MM.1S (cell line): ENCODE measurements around the gene TRPM8.

Experiments
- DNase-seq: peaks from one replicate; pipeline ENCODE4 v3.0.0-alpha.2; 2015
- H2AFZ ChIP-seq: fragments of 300-600 bp; sonication (generic); 2 replicates; pipeline ENCODE4 v1.6.0; 2016; ENCODE audit warnings: antibody characterized with exemption, low read length
- H3F3A ChIP-seq: fragments of 300-600 bp; sonication (generic); 2 replicates; pipeline ENCODE4 v1.6.1; 2016; ENCODE audit warnings: mild to moderate bottlenecking, antibody characterized with exemption, low read length, moderate library complexity, mixed read lengths; ENCODE audit not compliant: insufficient read depth
- H3K27ac ChIP-seq: fragments of 300-600 bp; sonication (generic); 2 replicates; pipeline ENCODE4 v1.5.1; 2016; ENCODE audit warnings: mild to moderate bottlenecking, low read length
- H3K27me3 ChIP-seq: fragments of 300-600 bp; sonication (generic); replicated peaks from 2 replicates; pipeline ENCODE4 v1.6.0; 2016; ENCODE audit warnings: low read length; ENCODE audit not compliant: insufficient read depth
- H3K36me3 ChIP-seq: fragments of 300-600 bp; sonication (generic); replicated peaks from 2 replicates; pipeline ENCODE4 v1.6.1; 2016; ENCODE audit warnings: mild to moderate bottlenecking, low read length, mixed read lengths; ENCODE audit not compliant: insufficient read depth
- H3K4me1 ChIP-seq: fragments of 300-600 bp; sonication (generic); 2 replicates; pipeline ENCODE4 v1.6.1; 2016; ENCODE audit warnings: low read length, mixed read lengths
- H3K4me2 ChIP-seq: fragments of 300-600 bp; sonication (generic); 2 replicates; pipeline ENCODE4 v1.6.0; 2016; ENCODE audit warnings: low read depth, low read length
- H3K4me3 ChIP-seq: fragments of 300-600 bp; sonication (generic); 2 replicates; pipeline ENCODE4 v1.5.1; 2016; ENCODE audit warnings: low read length, mixed read lengths
- H3K79me2 ChIP-seq: fragments of 300-600 bp; sonication (generic); 2 replicates; pipeline ENCODE4 v1.6.1; 2016; ENCODE audit warnings: mixed run types, low read length, mixed read lengths
- H3K9ac ChIP-seq: fragments of 300-600 bp; sonication (generic); 2 replicates; pipeline ENCODE4 v1.6.1; 2016; ENCODE audit warnings: low read length, mixed read lengths
- H3K9me2 ChIP-seq: fragments of 300-600 bp; sonication (generic); replicated peaks from 2 replicates; pipeline ENCODE4 v1.6.1; 2016; ENCODE audit warnings: mild to moderate bottlenecking, low read length, mixed read lengths; ENCODE audit not compliant: insufficient read depth
- H3K9me3 ChIP-seq: fragments of 300-600 bp; sonication (generic); replicated peaks from 2 replicates; pipeline ENCODE4 v1.6.1; 2016; ENCODE audit warnings: mild to moderate bottlenecking, low read length, mixed read lengths; ENCODE audit not compliant: insufficient read depth
- H4K20me1 ChIP-seq: fragments of 300-600 bp; sonication (generic); 2 replicates; pipeline ENCODE4 v1.6.1; 2016; ENCODE audit warnings: mild to moderate bottlenecking, low read length, moderate library complexity, mixed read lengths; ENCODE audit not compliant: insufficient read depth
- EZH2 ChIP-seq: fragments of 300-600 bp; sonication (generic); optimal IDR thresholded peaks from 2 replicates; pipeline ENCODE3; 2017; ENCODE audit warnings: low read depth, mild to moderate bottlenecking, antibody characterized with exemption, low read length, mixed read lengths
- EZH2phosphoT487 ChIP-seq: fragments of 300-600 bp; sonication (generic); IDR thresholded peaks from 2 replicates; pipeline ENCODE4 v1.6.1; 2018; ENCODE audit warnings: antibody characterized with exemption, low read length
- TF ChIP-seq, protein P1 (sequence below): fragments of 300-600 bp; sonication (generic); IDR thresholded peaks from 2 replicates; pipeline ENCODE4 v1.5.1; 2016; ENCODE audit warnings: antibody characterized with exemption, low read length, mixed read lengths

TRPM8 gene

DNA sequence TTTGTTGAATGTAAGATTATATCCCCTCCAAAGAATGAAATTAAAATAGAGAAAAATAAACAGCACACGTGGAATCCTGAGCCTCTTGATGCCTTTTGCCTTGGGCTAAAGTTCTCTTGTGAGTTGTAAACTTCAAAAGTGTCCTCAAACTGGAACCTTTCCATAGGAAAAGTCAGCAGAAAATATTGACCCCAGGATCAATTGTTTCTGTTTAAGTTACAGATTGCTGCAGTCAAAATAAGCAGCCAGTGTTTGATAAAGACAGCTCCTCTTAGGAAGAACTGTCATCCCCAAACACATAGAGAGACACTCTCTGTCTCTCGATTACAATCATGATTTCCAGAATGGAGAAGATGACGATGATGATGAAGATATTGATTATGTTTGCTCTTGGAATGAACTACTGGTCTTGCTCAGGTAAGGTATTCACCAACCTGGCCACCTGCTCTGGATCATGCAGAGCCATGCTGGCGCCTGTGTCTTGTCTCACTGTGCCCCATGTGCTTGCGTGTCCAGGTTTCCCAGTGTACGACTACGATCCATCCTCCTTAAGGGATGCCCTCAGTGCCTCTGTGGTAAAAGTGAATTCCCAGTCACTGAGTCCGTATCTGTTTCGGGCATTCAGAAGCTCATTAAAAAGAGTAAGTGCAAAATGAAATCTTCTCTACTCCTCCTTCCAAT lies 133.4 kb downstream of the TRPM8 start, which contains the start of gene SPP2:
Gene SPP2 (plus strand): TSS at position 248 of the 681 bp plus-strand sequence. CDS start 85 bp downstream, at position 333.
- H3K27me3 ChIP-seq: no peaks in the 10 kb centered on the region
- no peaks in the 10 kb centered on the region for H3K36me3 ChIP-seq
- no peaks in the 10 kb centered on the region for H3K9me2 ChIP-seq
- H3K4me2 ChIP-seq: no peak within 1 kb of the TSS
- H3K4me3 ChIP-seq: no peak within 1 kb of the TSS
- no peaks in the 10 kb centered on the region for H3K4me1 ChIP-seq
- no peak within 1 kb of the TSS for H2AFZ ChIP-seq
- no peaks in the 10 kb centered on the region for H4K20me1 ChIP-seq
- H3K79me2 ChIP-seq: no peaks in the 10 kb centered on the region
- TF ChIP-seq EZH2 (no peak), EZH2phosphoT487 (no peak)
- TF ChIP-seq, protein P1, sequence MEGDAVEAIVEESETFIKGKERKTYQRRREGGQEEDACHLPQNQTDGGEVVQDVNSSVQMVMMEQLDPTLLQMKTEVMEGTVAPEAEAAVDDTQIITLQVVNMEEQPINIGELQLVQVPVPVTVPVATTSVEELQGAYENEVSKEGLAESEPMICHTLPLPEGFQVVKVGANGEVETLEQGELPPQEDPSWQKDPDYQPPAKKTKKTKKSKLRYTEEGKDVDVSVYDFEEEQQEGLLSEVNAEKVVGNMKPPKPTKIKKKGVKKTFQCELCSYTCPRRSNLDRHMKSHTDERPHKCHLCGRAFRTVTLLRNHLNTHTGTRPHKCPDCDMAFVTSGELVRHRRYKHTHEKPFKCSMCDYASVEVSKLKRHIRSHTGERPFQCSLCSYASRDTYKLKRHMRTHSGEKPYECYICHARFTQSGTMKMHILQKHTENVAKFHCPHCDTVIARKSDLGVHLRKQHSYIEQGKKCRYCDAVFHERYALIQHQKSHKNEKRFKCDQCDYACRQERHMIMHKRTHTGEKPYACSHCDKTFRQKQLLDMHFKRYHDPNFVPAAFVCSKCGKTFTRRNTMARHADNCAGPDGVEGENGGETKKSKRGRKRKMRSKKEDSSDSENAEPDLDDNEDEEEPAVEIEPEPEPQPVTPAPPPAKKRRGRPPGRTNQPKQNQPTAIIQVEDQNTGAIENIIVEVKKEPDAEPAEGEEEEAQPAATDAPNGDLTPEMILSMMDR: no peak
- H3F3A ChIP-seq: no peaks in the 10 kb centered on the region
- no peak within 1 kb of the TSS for H3K9ac ChIP-seq
- H3K27ac ChIP-seq: no peak within 1 kb of the TSS
- no peaks in the 10 kb centered on the region for H3K9me3 ChIP-seq
- DNase-seq: no peak

- Histone ChIP-seq H3K4me3 (no peak overlapping the region), H3K4me1 (peaks cover 3% of the 10 kb centered on the region; the same call in 1 of the 2 replicates), H3K9me3 (no peaks in the 10 kb centered on the region), H3K79me2 (no peaks in the 10 kb centered on the region), H3F3A (no peaks in the 10 kb centered on the region), H3K9me2 (no peaks in the 10 kb centered on the region), H3K4me2 (no peak overlapping the region), H3K36me3 (no peaks in the 10 kb centered on the region), H3K27me3 (no peaks in the 10 kb centered on the region), H2AFZ (no peak overlapping the region), H3K9ac (no peak overlapping the region), H4K20me1 (no peaks in the 10 kb centered on the region), H3K27ac (no peak overlapping the region)
- no peak for DNase-seq
- TF ChIP-seq, protein P1: no peak
- TF ChIP-seq EZH2phosphoT487 (no peak), EZH2 (no peak)
Observed at GRCh38 chr2:234051374-234052070, 134.3 kb downstream of the TRPM8 start.

GRCh38 chr2:234058881-234059280 lies 141.7 kb downstream of the TRPM8 start:
- Histone ChIP-seq H3K36me3 (no peaks in the 10 kb centered on the region), H3K27me3 (no peaks in the 10 kb centered on the region), H3K4me1 (peaks cover 3% of the 10 kb centered on the region; the same call in 1 of the 2 replicates), H4K20me1 (no peaks in the 10 kb centered on the region), H3K9me2 (no peaks in the 10 kb centered on the region), H3K4me2 (no peak overlapping the region), H3K27ac (no peak overlapping the region), H3F3A (no peaks in the 10 kb centered on the region), H3K4me3 (no peak overlapping the region), H3K79me2 (no peaks in the 10 kb centered on the region), H3K9ac (no peak overlapping the region), H3K9me3 (no peaks in the 10 kb centered on the region), H2AFZ (no peak overlapping the region)
- DNase-seq: no peak
- TF ChIP-seq EZH2phosphoT487: no peak
- TF ChIP-seq, protein P1: no peak
- TF ChIP-seq EZH2: no peak
